ENCODE data around the gene HIGD2A. TPM values are rescaled to one million over a fixed set of nuclear protein-coding genes. Genes with fewer than 3 reads are reported as not detected.

Gene HIGD2A
- total and polyA plus RNA-seq, 2 donors (not counting 3 experiments of a cell fraction or from before 2014, with no cell fraction given): 96.2 to 210 TPM

DNA sequence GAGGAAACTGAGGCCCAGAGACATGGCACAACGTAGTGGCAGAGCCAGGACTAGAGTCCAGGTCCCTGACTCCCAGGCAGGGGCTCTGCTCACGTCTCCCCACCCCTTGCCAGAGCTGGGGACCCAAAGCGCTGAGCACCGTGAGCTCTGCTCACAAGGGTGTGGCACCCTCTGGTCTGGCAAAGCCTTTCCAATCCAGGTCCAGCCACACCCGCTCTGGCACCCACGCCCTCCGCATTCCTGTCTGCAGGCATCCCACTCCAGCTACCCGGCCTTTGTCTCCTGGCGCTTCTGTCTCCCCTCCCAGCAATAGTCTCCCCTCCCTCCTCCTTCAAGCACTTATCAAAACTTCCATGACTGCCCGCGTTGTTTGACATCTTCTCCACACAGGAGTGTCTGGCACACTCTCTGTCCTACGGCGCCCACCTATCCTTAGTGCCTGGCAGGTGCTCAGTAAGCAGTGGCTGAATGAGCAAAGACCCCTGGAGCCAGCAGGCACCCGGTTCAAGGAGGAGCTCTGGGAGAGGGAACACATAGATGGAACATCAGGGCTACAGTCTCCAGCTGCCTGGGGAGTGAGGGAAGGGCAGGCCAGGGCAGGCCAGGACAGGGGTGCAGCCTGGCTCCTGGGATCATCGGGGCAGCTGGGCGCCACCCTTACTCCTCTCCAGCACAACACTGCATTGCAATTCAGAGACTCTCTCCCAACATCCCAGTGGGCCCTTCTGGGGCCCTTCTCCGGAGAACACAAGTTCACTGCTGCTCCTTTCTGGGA is 12.0 kb downstream of the HIGD2A start:
- POLR2A ChIA-PET: no interaction called here

More for the DNA sequence above, 12.0 kb downstream of the HIGD2A start:
- CTCF ChIA-PET: interaction anchor here (0.6 kb wide), 1 partner anchor 588 kb away, joined by 4 read pairs; no protein-coding TSS in a partner anchor
- no peaks in the 10 kb centered on the region for H4K20me1 ChIP-seq (replicated peaks; ENCODE audit: control insufficient read depth, extremely low read depth, insufficient read depth, low read length)
- H3K27ac ChIP-seq (ENCODE audit: insufficient read depth, low read depth, low read length): no peak overlapping the region
- H3K9ac ChIP-seq (replicated peaks; ENCODE audit: extremely low read depth, insufficient read depth, low read length): no peak overlapping the region
- FAIRE-seq: no peak
- dilution Hi-C loops (cut with MboI; ENCODE audit: extremely low pct_ligation_motif_present, low sequenced_read_pairs) (no loop called here), intact Hi-C loops (cut with micrococcal nuclease) (no loop called here)
- peaks cover 0 to 24% of the 10 kb centered on the region in 2 experiments for H3K36me3 ChIP-seq (ENCODE audit: control insufficient read depth in 2 of 2, extremely low read depth in 1 of 2, insufficient read depth in 2 of 2, low read length in 2 of 2)
- no peak for TF ChIP-seq EZH2 (IDR thresholded peaks at IDR 0.05; ENCODE audit: borderline replicate concordance, low read depth, low read length, severe bottlenecking)
- TF ChIP-seq POLR2AphosphoS5 (IDR thresholded peaks at IDR 0.05; ENCODE audit: insufficient read depth, low read depth, low read length): no peak
- TF ChIP-seq, protein P1, sequence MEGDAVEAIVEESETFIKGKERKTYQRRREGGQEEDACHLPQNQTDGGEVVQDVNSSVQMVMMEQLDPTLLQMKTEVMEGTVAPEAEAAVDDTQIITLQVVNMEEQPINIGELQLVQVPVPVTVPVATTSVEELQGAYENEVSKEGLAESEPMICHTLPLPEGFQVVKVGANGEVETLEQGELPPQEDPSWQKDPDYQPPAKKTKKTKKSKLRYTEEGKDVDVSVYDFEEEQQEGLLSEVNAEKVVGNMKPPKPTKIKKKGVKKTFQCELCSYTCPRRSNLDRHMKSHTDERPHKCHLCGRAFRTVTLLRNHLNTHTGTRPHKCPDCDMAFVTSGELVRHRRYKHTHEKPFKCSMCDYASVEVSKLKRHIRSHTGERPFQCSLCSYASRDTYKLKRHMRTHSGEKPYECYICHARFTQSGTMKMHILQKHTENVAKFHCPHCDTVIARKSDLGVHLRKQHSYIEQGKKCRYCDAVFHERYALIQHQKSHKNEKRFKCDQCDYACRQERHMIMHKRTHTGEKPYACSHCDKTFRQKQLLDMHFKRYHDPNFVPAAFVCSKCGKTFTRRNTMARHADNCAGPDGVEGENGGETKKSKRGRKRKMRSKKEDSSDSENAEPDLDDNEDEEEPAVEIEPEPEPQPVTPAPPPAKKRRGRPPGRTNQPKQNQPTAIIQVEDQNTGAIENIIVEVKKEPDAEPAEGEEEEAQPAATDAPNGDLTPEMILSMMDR (IDR thresholded peaks at IDR 0.05; ENCODE audit: extremely low read depth in 1 of 2, insufficient read depth in 1 of 2, low read depth in 1 of 2, low read length in 2 of 2): no peak
- TF ChIP-seq, protein P2, sequence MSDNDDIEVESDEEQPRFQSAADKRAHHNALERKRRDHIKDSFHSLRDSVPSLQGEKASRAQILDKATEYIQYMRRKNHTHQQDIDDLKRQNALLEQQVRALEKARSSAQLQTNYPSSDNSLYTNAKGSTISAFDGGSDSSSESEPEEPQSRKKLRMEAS (IDR thresholded peaks at IDR 0.05; ENCODE audit: insufficient read depth, insufficient read length): no peak
- TF ChIP-seq POLR2A (IDR thresholded peaks at IDR 0.05; ENCODE audit: low read depth, low read length): no peak
- no peak for TF ChIP-seq FOS (IDR thresholded peaks at IDR 0.05; ENCODE audit: borderline replicate concordance, insufficient read depth, low read length)
- TF ChIP-seq JUN (IDR thresholded peaks at IDR 0.05; ENCODE audit: borderline replicate concordance, insufficient read depth, insufficient read length, low read depth): no peak
- BruUV-seq (replicated peaks): no TSS peak
- H3K27me3 ChIP-seq (ENCODE audit: control insufficient read depth in 2 of 2, insufficient read depth in 2 of 2, low read length in 2 of 2): no peaks in the 10 kb centered on the region
- H3K4me1 ChIP-seq (ENCODE audit: control insufficient read depth, extremely low read depth, insufficient read depth, low read length): no peaks in the 10 kb centered on the region
- no peaks in the 10 kb centered on the region for H3K79me2 ChIP-seq (ENCODE audit: control insufficient read depth, insufficient read depth, low read length)
- no peak overlapping the region for H2AFZ ChIP-seq (ENCODE audit: low read depth, low read length)
- H3K4me3 ChIP-seq (replicated peaks in 1 of 3; ENCODE audit: insufficient read depth in 1 of 3, low read depth in 1 of 3, low read length in 3 of 3): no peak overlapping the region
- H3K9me1 ChIP-seq (replicated peaks; ENCODE audit: control insufficient read depth, extremely low read depth, insufficient read depth, low read length): no peaks in the 10 kb centered on the region
- H3K4me2 ChIP-seq (ENCODE audit: insufficient read depth, low read length): no peak overlapping the region
- no peak for DNase-seq (ENCODE audit: low read depth, low spot score)
- no peaks in the 10 kb centered on the region for H3K9me3 ChIP-seq (replicated peaks; ENCODE audit: control insufficient read depth, insufficient read depth, low read length)
